Measurements from ENCODE around the gene RPH3AL. TPM values are rescaled to one million over a fixed set of nuclear protein-coding genes. Genes with fewer than 3 reads are reported as not detected.
"Not testable (repeated sequence)": the region's sequence is repeated elsewhere in the genome, so short reads cannot be mapped to it uniquely, and the experiment has no call there.

RPH3AL gene
- total and polyA plus RNA-seq, 3 donors from 2014 or later = 4.4 to 13.5 (median 6.5) TPM

DNA sequence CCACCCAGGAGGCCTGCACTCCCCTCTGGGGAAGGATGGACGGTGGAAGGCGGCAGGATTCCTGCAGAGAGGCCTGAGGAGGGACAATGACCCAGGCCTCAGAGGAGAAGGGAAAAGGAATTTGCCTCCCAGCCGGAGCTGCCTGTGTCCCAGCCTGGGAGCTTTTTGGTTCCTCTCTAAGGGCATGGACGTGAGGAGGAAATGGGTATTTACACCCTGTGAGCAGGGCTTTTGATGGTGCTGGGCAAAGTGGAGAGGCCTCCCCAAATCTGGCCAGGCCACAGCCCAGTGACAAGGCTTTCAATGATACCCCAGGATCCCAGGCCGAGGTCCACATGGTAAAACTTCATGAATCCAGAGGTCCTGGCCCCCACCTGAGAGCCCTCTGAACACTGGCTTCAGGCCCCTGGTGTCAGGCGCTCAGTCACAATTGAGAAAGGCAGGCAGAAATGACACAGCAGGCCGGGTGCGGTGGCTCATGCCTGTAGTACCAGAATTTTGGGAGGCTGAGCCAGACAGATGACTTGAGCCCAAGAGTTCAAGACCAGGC, 115.1 kb downstream of the RPH3AL start:
- intact Hi-C loops (cut with DNase I; ENCODE audit: low total_unique reads) = no loop called here

DNA sequence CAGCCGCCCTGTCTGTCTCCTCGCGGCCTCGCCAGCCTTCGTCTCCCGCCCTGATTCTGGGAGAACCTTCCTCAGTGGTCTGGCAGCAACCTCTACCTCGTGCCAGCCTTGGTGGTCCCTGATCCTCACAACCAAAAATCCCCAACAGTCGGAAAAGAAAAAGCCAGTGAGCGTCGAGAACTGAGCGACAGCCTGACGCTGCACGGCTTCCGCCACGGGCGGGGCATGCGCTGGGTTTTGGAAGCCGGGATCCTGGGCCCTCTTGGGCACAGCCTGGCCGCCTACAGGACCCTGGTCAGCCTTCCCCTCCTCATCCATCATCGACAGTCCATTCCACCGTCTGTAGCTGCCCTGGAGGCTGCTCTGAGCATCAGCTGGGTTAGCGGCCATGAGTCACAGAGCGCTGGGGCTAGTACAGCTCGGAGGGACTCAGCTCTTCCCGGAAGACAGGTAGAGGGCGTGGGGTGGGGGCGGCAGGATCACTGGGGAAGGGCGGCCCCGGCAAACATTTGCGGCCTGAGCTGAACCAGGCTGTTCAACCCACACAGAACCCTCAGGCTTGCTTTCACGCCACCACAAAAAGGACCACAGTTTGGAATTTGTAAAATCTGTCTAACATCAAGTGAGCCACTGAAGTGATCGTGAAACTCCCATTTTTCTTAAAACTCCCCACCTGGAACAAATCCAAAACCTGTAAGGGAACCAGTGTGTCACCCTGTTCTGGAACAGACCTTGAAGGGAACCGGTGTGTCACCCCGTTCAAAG, 115.8 kb downstream of the RPH3AL start:
- no peaks in the 10 kb centered on the region for H3K27me3 ChIP-seq
- no peak for TF ChIP-seq POLR2A (IDR thresholded peaks at IDR 0.05)
- TF ChIP-seq, protein P1, sequence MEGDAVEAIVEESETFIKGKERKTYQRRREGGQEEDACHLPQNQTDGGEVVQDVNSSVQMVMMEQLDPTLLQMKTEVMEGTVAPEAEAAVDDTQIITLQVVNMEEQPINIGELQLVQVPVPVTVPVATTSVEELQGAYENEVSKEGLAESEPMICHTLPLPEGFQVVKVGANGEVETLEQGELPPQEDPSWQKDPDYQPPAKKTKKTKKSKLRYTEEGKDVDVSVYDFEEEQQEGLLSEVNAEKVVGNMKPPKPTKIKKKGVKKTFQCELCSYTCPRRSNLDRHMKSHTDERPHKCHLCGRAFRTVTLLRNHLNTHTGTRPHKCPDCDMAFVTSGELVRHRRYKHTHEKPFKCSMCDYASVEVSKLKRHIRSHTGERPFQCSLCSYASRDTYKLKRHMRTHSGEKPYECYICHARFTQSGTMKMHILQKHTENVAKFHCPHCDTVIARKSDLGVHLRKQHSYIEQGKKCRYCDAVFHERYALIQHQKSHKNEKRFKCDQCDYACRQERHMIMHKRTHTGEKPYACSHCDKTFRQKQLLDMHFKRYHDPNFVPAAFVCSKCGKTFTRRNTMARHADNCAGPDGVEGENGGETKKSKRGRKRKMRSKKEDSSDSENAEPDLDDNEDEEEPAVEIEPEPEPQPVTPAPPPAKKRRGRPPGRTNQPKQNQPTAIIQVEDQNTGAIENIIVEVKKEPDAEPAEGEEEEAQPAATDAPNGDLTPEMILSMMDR (IDR thresholded peaks at IDR 0.05) = no peak
- no peaks in the 10 kb centered on the region for H3K4me1 ChIP-seq
- 95% methylated on average over 21 to 34 of the region's 34 CpGs for WGBS, 2 donors
- DNase-seq = no peak
- intact Hi-C loops (cut with DNase I; ENCODE audit: low total_unique reads) = no loop called here
- H3K27ac ChIP-seq = no peak overlapping the region
- no peaks in the 10 kb centered on the region for H3K36me3 ChIP-seq (ENCODE audit: low read depth, missing control alignments)
- no peaks in the 10 kb centered on the region for H3K9me3 ChIP-seq
- no peak overlapping the region for H3K4me3 ChIP-seq

More for the DNA sequence above, 115.1 kb downstream of the RPH3AL start:
- no peaks in the 10 kb centered on the region for H3K36me3 ChIP-seq (ENCODE audit: low read depth, missing control alignments)
- TF ChIP-seq, protein P1 (IDR thresholded peaks at IDR 0.05) = no peak
- no peak for TF ChIP-seq POLR2A (IDR thresholded peaks at IDR 0.05)
- H3K4me1 ChIP-seq = no peaks in the 10 kb centered on the region
- no peak overlapping the region for H3K27ac ChIP-seq
- WGBS, 2 donors = 81 to 87% methylated on average over 7 to 8 of the region's 8 CpGs
- H3K27me3 ChIP-seq = no peaks in the 10 kb centered on the region
- H3K9me3 ChIP-seq = no peaks in the 10 kb centered on the region
- no peak overlapping the region for H3K4me3 ChIP-seq
- no peak for DNase-seq

DNA sequence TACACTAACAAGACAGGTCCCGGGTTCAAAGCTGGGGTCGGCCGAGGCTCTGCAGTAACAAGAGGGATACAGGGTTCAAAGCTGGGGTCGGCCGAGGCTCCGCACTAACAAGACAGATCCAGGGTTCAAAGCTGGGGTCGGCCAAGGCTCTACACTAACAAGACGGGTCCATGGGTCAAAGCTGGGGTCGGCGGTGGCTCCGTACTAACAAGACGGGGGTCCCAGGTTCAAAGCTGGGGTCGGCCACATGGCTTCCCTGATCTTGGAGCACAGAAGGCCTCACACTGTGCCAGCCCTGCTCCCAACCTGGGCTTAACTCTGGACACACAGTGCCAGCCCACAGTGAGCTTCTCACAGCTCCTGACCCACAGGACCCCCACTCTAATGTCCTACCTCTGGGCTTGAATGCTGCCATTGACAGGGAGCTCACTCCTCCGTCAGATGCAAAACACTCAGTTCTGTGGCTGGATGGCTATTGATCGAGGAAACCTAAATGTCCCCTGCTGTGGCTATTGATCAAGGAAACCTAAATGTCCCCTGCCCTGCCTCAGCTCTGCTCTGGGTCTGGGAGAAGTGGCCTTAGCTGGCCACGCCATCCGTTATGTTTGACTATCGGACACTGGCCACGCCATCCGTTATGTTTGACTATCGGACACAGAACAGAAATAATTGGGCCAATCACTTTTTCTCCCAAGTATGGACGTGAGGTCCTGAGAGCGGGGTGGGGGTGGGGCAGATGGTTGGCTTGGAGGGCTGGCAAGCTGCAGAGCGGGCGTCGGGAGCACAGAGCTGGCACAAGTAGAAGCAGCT, 116.6 kb downstream of the RPH3AL start:
- intact Hi-C loops (cut with DNase I; ENCODE audit: low total_unique reads) = no loop called here
- Histone ChIP-seq H3K9me3 (no peaks in the 10 kb centered on the region), H3K4me3 (no peak overlapping the region), H3K27me3 (no peaks in the 10 kb centered on the region), H3K4me1 (no peaks in the 10 kb centered on the region), H3K27ac (no peak overlapping the region), H3K36me3 (ENCODE audit: low read depth, missing control alignments) (no peaks in the 10 kb centered on the region)
- 93 to 96% methylated on average over 10 to 26 of the region's 26 CpGs for WGBS, 2 donors
- no peak for DNase-seq
- TF ChIP-seq POLR2A (IDR thresholded peaks at IDR 0.05) = no peak
- TF ChIP-seq, protein P1 (IDR thresholded peaks at IDR 0.05) = no peak

DNA sequence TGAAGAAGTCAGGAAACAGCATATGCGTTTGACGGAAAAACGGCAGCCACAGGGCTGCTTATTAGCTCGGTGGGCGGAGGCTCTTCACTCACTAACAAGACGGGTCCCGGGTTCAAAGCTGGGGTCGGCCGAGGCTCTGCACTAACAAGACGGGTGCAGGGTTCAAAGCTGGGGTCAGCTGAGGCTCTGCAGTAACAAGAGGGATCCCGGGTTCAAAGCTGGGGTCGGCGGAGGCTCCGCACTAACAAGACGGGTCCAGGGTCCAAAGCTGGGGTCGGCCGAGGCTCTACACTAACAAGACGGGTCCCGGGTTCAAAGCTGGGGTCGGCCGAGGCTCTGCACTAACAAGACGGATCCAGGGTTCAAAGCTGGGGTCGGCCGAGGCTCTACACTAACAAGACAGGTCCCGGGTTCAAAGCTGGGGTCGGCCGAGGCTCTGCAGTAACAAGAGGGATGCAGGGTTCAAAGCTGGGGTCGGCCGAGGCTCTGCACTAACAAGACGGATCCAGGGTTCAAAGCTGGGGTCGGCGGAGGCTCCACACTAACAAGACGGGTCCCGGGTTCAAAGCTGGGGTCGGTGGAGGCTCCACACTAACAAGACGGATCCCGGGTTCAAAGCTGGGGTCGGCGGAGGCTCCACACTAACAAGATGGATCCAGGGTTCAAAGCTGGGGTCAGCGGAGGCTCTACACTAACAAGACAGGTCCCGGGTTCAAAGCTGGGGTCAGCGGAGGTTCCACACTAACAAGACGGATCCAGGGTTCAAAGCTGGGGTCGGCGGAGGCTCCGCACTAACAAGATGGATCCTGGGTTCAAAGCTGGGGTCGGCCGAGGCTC, 117.4 kb downstream of the RPH3AL start:
- intact Hi-C loops (cut with DNase I; ENCODE audit: low total_unique reads); H3K9me3 ChIP-seq; H3K27ac ChIP-seq; H3K4me3 ChIP-seq; H3K27me3 ChIP-seq; H3K4me1 ChIP-seq; H3K36me3 ChIP-seq (ENCODE audit: low read depth, missing control alignments); DNase-seq: not testable (repeated sequence)
- 91% methylated on average over 45 to 48 of the region's 48 CpGs for WGBS, 2 donors

- H3K27ac ChIP-seq; H3K4me1 ChIP-seq; H3K36me3 ChIP-seq (ENCODE audit: low read depth, missing control alignments); DNase-seq; H3K9me3 ChIP-seq; intact Hi-C loops (cut with DNase I; ENCODE audit: low total_unique reads); H3K27me3 ChIP-seq; H3K4me3 ChIP-seq: not testable (repeated sequence)
- 75 to 79% methylated on average over 14 to 21 of the region's 23 CpGs for WGBS, 2 donors
Measured at GRCh38 chr17:234163-234993, 118.2 kb downstream of the RPH3AL start.

Data from testis (tissue), 3 donors.